ENCODE data around the gene SDE2. TPM values are rescaled to one million over a fixed set of nuclear protein-coding genes. Genes with fewer than 3 reads are reported as not detected.

SDE2 gene
- total and polyA plus RNA-seq, 2 of the 4 experiments (the other 2 are of a cell fraction): 8.5 to 14.7 TPM

- Histone ChIP-seq H3K23ac (ENCODE audit: low read depth, low read length) (no peak overlapping the region), H3K56ac (ENCODE audit: extremely low read depth, insufficient read depth, low read length) (no peak overlapping the region), H4K8ac (ENCODE audit: low read depth in 2 of 2, low read length in 2 of 2) (no peak overlapping the region), H3K4ac (ENCODE audit: low read depth, low read length) (no peak overlapping the region), H2AK9ac (replicated peaks; ENCODE audit: low read depth, low read length, poor library complexity) (no peak overlapping the region), H3K14ac (replicated peaks; ENCODE audit: low read depth, low read length) (no peak overlapping the region), H3K79me1 (ENCODE audit: low read depth in 1 of 2, low read length in 2 of 2) (no peaks in the 10 kb centered on the region), H2BK120ac (ENCODE audit: low read depth, low read length) (no peak overlapping the region), H2BK5ac (ENCODE audit: low read depth, low read length, poor library complexity, severe bottlenecking) (no peak overlapping the region), H4K5ac (ENCODE audit: low read depth, low read length) (no peak overlapping the region), H3K4me3 (ENCODE audit: insufficient read depth, low read depth, low read length) (no peak overlapping the region), H2AFZ (replicated peaks; ENCODE audit: low read length, poor library complexity) (no peak overlapping the region), H2BK15ac (ENCODE audit: low read depth, low read length) (no peak overlapping the region), H3K9me1 (ENCODE audit: insufficient read depth, low read length) (no peaks in the 10 kb centered on the region), H3K9ac (ENCODE audit: low read depth, low read length) (no peak overlapping the region), H3K27me3 (ENCODE audit: control insufficient read depth, insufficient read depth, low read length) (peaks cover 7% of the 10 kb centered on the region), H2BK20ac (ENCODE audit: low read depth, low read length) (no peak overlapping the region), H3K9me3 (ENCODE audit: control insufficient read depth, insufficient read depth, low read length) (0 out of 2 replicates have a peak, but pooled peaks cover 1% of the 10 kb centered on the region), H3K4me2 (ENCODE audit: low read depth, low read length) (no peak overlapping the region), H3K4me1 (ENCODE audit: control insufficient read depth, insufficient read depth, low read length) (no peaks in the 10 kb centered on the region), H3K36me3 (ENCODE audit: control insufficient read depth, insufficient read depth, low read length) (no peaks in the 10 kb centered on the region), H4K20me1 (ENCODE audit: insufficient read depth, low read length) (no peaks in the 10 kb centered on the region), H3K18ac (ENCODE audit: low read depth, low read length) (no peak overlapping the region), H3K27ac (ENCODE audit: insufficient read depth, low read length) (no peak overlapping the region), H4K91ac (ENCODE audit: insufficient read depth, low read depth, low read length) (no peak overlapping the region), H2AK5ac (ENCODE audit: low read depth, low read length) (no peak overlapping the region)
- no peak for DNase-seq
- intact Hi-C loops (cut with micrococcal nuclease) (no loop called here), in situ Hi-C loops (cut with MboI; ENCODE audit: low sequenced_read_pairs) (loop anchor here (5.0 kb wide), 1 partner anchor 51 kb away; no protein-coding TSS in a partner anchor), dilution Hi-C loops (cut with HindIII; ENCODE audit: low sequenced_read_pairs, unreplicated experiment) (no loop called here)
- BruUV-seq (replicated peaks): no TSS peak
- ChIA-PET POLR2A (ENCODE audit: unreplicated experiment) (no interaction called here), CTCF (no interaction called here)
- no peak for ATAC-seq (ENCODE audit: low read depth)
- TF ChIP-seq RCOR1 (IDR thresholded peaks at IDR 0.05; ENCODE audit: insufficient replicate concordance, low read length) (no peak), POLR2A (IDR thresholded peaks at IDR 0.05; ENCODE audit: low read depth, low read length) (no peak), NFE2L2 (IDR thresholded peaks at IDR 0.05; ENCODE audit: low read depth, low read length) (no peak), CTCF (conservative IDR thresholded peaks at IDR 0.05; ENCODE audit: low read depth, low read length) (no peak), RFX5 (IDR thresholded peaks at IDR 0.05; ENCODE audit: low read depth, low read length) (no peak), CHD1 (IDR thresholded peaks at IDR 0.05; ENCODE audit: low read depth, low read length) (no peak), MXI1 (IDR thresholded peaks at IDR 0.05; ENCODE audit: borderline replicate concordance, low read depth, low read length) (no peak), RAD21 (IDR thresholded peaks at IDR 0.05; ENCODE audit: low read length) (no peak), MAFK (IDR thresholded peaks at IDR 0.05; ENCODE audit: low read depth, low read length) (no peak), FOS (IDR thresholded peaks at IDR 0.05; ENCODE audit: low read depth, low read length) (no peak)
These were observed 7.5 kb upstream of the SDE2 start for GRCh38 chr1:226006686-226007085.

All from IMR-90 (cell line).